Stimulated activated CD4-positive, alpha-beta T cell treated with anti-CD3 and anti-CD28 coated beads, TNF-alpha, amount 100 ng/mL, for 24 hours (primary cell): ENCODE data around the gene ZNF428.
"Not testable (repeated sequence)": the region's sequence is repeated elsewhere in the genome, so short reads cannot be mapped to it uniquely, and the experiment has no call there.

Experiments used
- DNase-seq, 3 experiments: peaks; one replicate each; pipeline ENCODE4 v3.0.0-alpha.2; 2020; ENCODE audit warnings: low read depth in 3 of 3

Gene ZNF428

GRCh38 chr19:43619262-43620060, at the start of gene ZNF428:
ZNF428 (minus strand) TSS chr19:43619629; CDS start chr19:43614304, 5,325 bp downstream.
- peak; percentile 77 to 85 (median 79) for DNase-seq

GRCh38 chr19:43668406-43669109, 49.1 kb upstream of the ZNF428 start:
- DNase-seq: peak; percentile 91 to 94 (median 94)

- no peak for DNase-seq
Measured at GRCh38 chr19:43667876-43668405, 48.5 kb upstream of the ZNF428 start.

GRCh38 chr19:43667126-43667875, 47.9 kb upstream of the ZNF428 start:
- DNase-seq: no peak

GRCh38 chr19:43664018-43664417, 44.6 kb upstream of the ZNF428 start:
- DNase-seq: peak in 1 of 3 experiments; percentile 13

GRCh38 chr19:43662487-43662886, 43.1 kb upstream of the ZNF428 start:
- no peak for DNase-seq

- DNase-seq: no peak
Measured at GRCh38 chr19:43660971-43661360, 41.5 kb upstream of the ZNF428 start.

GRCh38 chr19:43660301-43660970, 41.0 kb upstream of the ZNF428 start:
- DNase-seq: no peak

GRCh38 chr19:43658494-43658893, 39.1 kb upstream of the ZNF428 start:
- DNase-seq: no peak

GRCh38 chr19:43658001-43658400, 38.6 kb upstream of the ZNF428 start:
- DNase-seq: no peak

GRCh38 chr19:43656436-43656835, 37.0 kb upstream of the ZNF428 start:
- no peak for DNase-seq

GRCh38 chr19:43652546-43652874, 33.1 kb upstream of the ZNF428 start:
- no peak for DNase-seq

- peak in 2 of 3 experiments; percentile 6 to 41 for DNase-seq
Measured at GRCh38 chr19:43651758-43652545, 32.5 kb upstream of the ZNF428 start.

- DNase-seq: not testable (repeated sequence)
Measured at GRCh38 chr19:43650276-43650675, 30.8 kb upstream of the ZNF428 start.

- DNase-seq: no peak
Measured at GRCh38 chr19:43649514-43649913, 30.1 kb upstream of the ZNF428 start.

- no peak for DNase-seq
Measured at GRCh38 chr19:43648633-43649032, 29.2 kb upstream of the ZNF428 start.

- DNase-seq: no peak
Measured at GRCh38 chr19:43644181-43644580, 24.8 kb upstream of the ZNF428 start.

GRCh38 chr19:43643326-43643725, 23.9 kb upstream of the ZNF428 start:
- DNase-seq: no peak

- no peak for DNase-seq
Measured at GRCh38 chr19:43642531-43642930, 23.1 kb upstream of the ZNF428 start.

- no peak for DNase-seq
Measured at GRCh38 chr19:43641333-43641732, 21.9 kb upstream of the ZNF428 start.

GRCh38 chr19:43640424-43640757, 21.0 kb upstream of the ZNF428 start:
- no peak for DNase-seq
